HuH-7.5 (cell line): ENCODE data around the gene SRP68.
"Not testable (repeated sequence)": the region's sequence is repeated elsewhere in the genome, so short reads cannot be mapped to it uniquely, and the experiment has no call there.

Experiments used
- DNase-seq: peaks from one replicate; pipeline ENCODE4 v3.0.0; 2011; ENCODE audit warnings: low spot score

The SRP68 gene

DNA sequence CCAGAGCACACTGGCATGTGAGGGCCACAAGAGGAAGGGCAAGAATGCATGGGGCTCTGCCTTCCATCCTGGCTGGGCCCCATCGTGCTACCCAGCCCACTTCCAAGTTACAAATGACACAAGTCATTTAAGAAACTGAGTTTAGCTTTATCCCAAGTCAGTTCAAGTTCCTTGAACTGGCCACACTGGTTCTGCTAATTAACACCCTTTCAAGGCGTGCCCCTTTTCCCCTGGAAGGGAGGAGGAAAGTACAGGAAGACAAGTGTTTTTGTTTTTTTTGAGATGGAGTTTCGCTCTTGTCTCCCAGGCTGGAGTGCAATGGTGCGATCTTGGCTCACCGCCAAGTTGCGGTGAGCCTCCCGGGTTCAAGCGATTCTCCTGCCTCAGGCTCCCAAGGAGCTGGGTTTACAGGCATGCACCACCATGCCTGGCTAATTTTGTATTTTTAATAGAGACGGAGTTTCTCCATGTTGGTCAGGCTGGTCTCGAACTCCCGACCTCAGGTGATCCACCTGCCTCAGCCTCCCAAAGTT lies 27.8 kb downstream of the SRP68 start:
- DNase-seq: not testable (repeated sequence)

DNA sequence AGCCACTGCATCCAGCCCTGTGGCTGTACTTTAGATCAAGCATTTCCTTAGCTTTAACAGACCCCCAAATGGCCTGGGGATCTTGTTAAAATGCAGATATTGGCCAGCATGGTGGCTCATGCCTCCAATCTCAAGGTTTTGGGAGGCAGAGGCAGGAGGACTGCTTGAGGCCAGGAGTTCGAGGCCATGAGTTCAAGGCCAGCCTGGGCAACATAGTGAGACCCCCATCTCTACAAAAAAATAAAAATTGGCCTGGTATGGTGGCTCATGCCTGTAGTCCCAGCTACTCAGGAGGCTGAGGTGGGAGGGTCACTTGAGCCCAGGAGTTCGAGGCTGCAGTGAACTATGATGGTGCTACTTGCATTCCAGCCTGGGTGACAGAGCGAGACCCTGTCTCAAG lies 29.4 kb downstream of the SRP68 start:
- DNase-seq: not testable (repeated sequence)

DNA sequence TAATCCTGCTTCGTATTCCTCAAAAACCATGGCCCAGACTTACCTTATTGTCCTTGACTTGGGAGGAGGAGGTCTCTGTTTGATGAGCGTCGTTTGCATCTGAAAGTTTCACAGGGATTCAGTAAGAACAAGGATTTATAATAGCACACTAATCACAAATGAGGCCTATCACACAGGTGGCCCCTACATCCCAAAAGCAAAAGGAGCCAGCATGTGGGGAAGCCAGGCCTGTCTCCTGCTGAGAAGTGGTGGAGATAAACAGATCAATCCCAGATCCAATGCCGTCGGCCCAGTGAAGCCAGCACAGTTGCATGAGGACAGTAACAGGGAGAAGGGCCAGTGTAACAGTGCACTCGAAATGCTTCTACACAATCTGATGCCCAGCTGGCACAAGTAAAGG lies 31.9 kb downstream of the SRP68 start:
- no peak for DNase-seq

DNA sequence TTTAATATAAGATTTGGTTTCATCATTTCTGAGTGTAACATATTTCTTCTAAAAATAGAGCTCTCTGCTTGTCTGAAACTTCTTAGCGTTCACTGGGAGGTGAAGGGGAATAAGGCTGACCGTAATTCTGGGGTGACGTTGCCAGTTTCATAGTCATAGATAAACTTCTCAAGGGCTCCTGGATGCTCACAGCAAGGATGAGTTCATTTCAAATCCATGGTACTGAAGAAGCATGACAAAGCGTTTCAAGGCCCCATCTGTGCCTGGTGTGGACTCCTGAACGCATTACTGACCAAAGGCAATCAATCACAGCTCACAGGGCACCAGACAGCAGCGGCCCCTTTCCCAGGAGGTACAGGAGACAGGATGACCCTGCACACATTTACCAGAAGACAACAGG lies 33.2 kb downstream of the SRP68 start:
- no peak for DNase-seq

DNA sequence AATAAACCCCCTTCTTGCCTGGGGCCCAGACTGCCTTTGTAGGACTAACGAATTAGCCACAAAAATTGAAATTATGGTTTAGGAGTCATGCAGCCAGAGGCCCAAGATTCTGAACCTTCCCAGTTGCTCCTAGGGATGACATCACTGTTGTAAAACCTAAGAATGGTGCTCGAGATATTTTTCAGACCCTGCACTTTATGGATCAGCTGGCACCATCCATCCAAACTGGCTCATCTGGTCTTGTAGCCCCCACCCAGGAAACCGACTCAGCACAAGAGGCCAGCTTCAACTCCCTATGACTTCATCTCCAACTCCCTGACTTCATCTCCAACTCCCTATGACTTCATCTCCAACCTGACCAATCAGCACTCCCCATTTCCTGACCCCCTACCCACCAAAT lies 34.3 kb downstream of the SRP68 start:
- DNase-seq: no peak

DNA sequence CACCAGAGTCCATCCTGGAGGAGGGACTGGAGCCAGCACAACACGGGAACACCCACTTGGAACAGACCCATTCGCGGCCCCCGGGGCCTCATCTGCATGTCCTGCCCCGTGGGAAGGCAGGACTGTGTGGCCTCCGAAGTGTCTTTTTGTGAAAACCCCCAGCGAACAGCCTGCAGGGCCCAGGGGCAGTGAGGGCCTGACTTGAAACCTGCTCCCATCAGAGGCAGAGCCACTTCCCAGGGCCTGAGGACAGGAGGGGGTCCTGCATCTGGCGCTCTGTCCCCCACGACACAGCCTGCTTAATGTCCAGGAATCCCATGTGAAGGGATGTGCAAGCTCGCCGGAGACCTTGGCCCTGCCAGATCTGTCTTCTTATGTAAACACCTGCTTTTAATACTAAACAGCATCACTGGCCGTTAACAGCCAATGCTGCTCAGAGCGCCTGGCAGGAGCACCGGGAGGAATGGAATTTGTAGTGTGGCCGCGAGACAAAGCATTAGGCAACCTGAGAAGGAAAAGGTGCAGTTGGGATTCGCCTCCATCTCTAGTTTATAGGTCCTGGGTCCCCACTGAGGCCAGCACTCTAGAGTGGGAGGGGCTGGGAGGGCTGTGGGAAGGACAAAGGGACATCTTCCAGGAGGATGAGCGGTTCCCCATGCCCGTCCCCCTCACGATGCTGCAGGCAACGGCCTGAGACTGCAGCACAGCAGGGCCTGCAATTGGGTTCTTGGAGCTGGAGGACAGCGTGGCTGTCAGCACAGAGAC lies 35.6 kb downstream of the SRP68 start:
- DNase-seq: no peak

DNA sequence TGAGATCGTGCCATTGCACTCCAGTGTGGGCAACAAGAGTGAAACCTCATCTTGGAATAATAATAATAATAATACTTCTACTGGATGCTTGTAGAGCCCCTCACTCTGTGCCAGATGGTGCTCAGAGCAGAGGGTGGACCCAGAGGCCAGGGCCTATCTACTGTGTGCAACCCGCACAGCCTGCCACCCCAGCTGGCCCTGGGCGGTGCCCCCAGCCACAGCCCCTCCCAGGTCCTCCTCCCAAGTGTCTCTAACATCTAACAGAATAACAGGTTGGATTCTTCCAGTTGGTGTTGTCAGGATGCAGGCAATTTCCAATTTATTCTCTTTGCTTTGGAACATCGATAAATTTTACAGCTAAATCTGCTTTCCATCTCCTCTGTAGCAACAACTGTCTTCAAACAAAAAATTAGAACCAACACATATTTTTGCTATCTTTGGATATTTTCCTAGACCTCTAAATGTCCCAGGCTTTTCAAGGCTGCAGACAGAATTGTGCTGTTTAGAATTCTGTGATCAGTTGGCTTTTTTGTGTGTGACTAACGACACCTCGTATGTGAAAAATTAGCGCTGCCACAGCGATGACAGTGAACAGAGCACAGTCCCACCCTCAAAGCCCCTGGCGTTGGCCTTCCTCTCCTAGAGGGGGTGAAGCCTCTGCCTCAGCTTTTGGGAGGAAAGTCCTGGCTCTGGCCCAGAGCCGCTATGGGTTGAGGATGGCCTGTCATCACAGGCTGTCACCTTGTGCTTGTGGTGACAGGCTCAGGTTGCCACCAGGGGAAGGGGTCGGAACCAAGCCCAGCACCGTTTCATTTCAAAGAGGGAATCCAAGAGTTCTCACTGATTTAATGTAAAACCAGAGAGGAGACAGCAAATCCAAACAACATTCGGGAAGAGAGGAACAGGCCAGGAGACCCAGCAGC lies 37.6 kb downstream of the SRP68 start:
- no peak for DNase-seq

DNA sequence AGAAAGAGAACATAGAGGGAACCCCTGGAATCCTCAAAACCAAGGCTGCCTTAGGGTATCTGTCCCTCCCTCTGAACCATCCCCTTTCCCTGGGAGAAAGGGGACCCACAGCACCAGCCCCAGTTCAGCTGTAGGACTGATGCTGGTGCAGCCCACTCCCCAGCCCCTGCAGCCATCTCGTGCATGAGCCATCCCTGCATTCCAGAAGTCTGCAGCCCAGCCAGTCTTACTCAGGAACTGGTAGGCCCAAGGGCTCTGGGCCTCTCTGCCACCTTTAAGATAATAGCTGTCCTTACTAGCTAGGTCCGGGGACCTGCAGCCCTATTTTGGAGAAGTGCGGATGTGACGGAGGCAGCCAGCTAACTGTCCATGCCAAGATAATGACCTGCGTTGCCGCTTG lies 39.2 kb downstream of the SRP68 start:
- no peak for DNase-seq

DNA sequence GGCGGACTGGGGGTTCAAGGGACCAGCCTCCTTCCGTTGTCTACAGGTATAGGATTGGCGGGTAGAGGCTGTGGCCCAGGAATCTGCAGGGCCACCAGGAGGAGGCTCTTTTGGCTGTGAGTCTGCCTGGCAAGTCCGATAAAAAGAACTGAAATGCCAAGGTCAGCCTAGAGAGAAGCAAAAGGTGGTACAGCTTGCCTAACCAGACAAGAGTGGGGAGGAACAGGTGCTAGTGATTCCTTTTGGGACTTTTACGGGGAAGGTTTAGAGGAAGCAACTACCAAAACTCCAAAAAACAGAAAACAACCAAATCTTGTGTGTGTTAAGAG lies 39.6 kb downstream of the SRP68 start:
- no peak for DNase-seq

DNA sequence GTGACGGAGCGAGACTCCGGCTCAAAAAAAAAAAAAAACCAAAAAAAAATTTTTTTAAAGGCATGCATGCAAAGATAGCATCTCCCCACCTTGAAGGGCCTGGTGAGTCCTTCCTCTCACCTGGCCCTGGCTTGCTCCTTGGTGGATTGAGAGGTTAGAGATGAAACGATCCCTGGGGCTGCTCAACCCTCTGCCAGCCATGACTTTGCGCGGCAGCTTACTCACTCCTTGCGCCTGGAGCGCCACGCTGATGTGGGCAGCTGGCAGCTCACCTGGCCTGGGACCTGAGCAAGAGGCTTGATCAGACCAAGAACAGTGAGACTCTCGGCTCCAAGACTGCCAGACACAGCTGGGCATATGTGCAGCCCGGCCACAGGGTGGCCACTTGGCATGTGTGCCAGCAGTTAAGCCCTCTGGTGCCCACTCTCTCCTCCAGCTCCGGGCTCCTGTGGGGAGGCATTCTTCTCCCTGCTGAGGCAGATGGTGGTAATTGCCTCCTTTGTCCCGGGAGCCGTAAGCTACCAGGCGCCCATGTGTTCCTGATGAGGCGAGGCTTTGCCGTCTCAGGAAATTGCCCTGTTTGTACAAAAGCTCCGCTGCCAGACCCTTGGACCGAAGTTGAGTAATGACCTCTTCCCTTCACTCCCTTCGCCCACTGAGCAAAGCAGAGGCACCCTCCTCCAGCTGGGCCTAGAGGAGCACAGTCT lies 40.1 kb downstream of the SRP68 start:
- no peak for DNase-seq

DNA sequence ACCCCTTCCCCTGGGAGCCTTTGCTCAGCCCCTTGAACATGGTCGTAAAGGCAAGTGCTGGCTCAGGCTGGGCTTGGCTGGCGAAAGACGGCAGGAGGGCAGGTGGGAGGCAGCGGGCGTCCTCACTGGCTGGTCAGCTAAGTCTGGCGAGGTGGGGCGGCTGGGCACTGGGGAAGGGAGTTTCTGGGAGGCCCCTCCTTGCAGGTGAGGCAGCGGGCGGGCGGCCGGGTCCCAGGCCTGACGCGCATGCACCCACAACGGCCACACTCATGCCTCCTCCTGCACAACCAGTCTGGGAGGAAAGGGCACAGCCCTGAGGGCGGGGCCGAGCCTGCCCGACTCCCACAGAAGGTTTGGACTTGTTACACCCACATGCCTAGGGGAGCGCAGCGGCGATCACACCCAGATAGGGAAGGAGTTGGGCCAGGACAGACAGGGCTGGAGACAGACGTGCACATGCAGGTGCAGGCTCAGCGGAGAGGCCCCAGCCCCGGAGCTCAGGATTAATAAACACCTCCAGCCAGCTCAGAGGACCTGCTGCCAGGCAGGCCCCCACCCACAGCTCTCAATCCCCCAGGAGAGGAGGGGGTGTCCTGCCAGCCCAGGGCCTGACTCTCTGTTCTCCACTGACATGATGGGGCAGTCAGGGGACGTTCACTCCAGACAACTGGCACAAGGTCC lies 45.0 kb downstream of the SRP68 start, which contains the start of gene EVPL:
Gene EVPL, minus strand, starts transcription at position 148 of the 681 bp plus-strand sequence. Its CDS starts 108 bp downstream, at position 40.
- no peak for DNase-seq

DNA sequence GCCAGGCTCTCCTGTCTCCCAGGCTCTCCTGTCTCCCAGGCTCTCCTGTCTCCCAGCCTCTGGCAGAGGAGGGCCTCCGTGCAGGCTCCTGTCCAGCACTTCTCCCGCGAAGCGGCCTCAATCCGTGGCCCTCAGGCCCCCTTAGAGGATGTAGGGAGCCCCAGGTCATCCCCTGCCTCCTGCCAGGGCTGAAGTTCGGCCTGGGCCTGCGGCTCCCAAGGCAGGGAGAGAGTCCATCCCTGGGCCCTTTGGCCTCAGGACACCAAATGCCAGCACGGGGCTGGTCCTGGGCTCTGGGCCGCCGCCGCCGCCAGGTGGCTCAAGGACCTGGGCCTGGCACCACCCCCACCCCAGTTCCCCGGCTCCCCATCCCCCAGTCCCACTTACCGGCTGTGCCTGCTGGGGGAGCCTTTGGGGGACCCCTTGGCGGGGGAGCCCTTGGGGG lies 45.6 kb downstream of the SRP68 start:
- DNase-seq: no peak

DNA sequence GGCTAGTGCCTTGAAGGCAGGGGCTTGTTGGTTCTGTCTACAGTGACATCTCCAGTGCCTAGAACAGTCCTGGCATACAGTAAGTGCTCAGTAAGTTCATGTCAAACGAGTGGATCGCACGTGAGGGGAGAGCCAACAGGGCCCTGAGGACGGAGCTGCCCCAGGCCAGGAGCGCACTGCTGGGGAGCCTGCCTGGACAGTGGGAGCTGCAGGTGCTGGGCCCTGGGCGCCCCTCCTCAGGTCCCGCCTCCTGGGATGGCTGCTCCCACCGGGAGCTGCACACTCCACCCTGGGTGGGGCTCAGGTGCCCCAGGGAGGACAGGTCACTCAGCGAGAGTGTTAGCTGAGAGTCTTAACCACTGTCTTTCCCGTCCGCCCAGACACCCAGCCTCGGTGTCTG lies 47.0 kb downstream of the SRP68 start:
- no peak for DNase-seq

DNA sequence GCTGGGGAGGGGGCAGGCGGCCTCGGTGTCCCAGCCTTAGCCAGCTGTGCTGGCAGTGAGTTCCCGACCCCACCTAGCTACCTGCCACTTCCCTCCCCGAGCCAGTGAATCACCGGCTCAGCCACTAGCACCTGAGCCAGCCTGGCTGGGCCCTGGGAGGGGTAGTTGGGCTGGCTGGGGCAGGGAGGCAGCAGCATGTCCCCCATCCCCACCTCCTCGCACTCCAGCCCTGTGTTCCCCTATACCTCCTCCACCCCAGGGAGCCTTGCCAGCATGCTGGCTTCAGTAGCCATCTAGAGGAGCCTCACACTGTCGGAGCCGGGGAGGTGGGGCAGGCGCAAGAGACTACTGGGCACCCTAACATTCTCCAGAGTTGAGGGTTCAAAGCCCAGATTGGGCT lies 48.0 kb downstream of the SRP68 start:
- DNase-seq: no peak

DNA sequence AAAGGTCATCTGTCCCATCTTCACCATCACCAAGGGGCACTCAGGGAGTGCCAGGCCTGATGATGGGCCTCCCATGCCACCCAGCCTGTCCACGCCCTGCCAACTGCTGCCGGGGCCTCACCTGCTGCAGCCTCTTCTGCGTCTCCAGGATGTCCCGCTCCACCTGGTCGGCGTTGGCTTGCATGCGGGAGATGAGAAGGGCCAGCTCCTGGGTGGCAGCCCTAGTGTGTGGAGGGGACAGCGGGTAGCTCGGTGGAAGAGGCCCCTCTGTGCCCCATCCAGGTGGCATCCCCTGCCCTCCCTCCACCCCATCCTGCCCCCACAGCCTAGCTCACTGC lies 48.4 kb downstream of the SRP68 start:
- DNase-seq: no peak

DNA sequence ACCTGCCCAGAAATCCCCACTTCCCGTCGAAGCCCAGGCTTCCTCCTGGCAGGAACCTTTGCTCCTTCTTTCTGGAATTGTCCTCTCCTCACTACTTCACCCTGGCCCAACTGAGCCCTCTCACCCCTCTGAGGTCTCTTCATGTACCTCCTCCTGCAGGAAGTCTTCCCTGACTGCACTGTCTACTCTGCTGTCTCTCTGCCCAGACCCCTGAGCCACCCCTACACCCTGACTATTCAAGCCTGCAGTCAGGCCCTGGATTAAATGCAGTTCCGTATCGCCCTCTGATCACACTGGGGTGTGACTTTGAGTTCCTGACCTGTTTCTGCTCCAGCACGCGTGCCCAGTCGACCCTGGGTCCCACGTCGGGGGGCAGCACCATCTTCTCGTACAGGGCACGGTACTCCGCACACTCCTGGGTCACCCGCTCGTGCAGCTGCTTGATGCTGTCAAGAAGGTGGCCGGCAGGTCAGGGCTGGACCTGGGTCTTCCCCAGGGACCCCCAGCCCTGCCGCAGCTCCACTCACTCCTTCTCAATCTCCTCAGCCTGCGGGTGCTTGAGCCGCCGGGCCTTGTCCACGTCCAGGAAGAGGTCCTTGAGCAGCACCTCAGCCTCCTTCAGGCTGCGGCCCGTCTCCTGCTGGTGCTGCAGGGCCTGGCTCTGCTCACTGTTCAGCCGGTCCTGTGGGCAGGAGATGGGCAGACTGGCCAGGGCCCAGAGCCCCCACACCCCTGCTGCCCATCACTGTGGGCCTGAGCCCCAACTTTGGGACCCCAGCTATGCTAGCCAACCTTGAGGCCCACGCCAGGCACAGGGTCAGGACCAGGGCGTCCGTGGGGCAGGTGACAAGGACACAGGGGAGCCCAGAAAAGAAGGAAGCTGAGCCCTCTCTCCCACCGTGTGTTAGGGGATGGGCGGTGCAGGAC lies 49.1 kb downstream of the SRP68 start:
- DNase-seq: no peak

DNA sequence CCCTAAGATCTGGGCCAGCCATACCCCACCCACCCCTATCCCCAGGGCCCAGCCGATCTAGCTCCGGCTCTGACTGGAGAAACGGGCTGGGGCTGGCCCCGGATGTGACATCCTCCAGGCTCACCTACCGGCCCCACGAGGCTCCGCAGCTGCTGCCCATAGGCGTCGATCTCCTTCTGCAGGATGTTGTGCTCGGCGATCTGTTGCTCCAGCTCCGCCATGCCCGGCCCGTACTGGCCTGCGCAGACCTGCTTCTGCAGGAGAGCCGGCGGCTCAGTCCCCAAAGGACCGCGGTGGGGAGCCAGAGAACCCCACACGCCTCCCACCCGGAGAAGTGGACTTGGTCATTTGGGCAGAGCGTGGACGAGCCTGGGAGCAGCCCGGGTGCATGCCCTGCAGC lies 50.0 kb downstream of the SRP68 start:
- no peak for DNase-seq

DNA sequence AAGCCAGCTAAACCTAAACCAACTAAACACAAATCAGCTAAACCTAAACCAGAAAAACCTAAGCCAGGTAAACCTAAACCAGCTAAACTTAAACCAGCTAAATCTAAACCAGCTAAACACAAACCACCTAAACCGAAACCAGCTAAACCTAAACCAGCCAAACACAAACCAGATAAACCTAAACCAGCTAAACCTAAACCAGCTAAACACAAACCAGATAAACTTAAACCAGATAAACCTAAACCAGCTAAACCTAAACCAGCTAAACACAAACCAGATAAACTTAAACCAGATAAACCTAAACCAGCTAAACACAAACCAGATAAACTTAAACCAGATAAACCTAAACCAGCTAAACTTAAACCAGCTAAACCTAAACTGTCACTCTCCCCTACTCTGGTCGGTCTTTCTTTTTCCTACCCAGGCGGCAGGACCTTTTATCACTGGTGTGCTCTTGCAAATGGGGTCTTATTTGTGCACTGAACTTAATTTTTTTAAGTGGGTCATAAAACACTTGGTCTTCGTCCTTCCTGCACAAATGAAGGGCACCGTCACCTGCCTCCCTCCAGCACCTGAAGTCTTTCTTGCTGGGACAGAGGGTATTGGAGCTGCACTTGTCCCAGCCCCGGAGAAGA lies 52.4 kb downstream of the SRP68 start:
- DNase-seq: no peak

DNA sequence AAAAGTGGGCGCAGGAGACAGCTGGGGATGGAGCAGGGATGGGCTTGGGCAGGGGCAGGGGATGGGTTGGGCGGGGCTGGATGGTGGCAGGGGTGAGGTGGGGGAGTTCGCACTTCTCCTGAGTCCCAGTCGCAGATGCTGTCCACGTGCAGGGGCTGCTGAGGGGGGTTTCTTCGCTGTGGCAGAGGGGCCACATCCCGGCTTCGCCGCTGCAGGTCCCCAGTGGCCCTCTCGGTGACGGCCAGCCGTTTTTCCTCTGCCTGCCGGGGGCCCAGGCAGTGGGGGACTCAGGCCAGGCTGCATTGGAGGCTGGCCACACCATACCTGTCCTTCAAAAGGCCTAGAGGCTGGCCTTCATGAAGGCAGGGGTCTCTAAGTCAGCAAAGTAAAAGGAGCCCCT lies 53.5 kb downstream of the SRP68 start:
- DNase-seq: no peak

DNA sequence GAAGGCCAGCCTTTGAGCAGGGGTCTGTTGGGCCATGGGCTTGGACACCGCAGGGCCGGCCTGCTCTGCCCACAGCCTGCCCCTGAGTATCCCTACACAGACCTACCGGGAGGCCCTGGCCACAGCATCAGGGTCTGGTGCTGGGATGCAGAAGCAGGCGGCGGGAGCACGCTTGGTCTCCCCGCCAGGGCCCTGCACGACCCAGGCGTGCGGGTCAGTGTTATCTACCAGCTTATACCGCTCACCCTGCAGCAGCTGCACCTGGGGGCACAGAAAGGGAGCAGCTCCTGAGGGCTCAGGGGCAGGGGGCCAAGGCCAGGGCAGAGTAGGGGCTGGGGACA lies 54.0 kb downstream of the SRP68 start:
- DNase-seq: no peak
